ENCODE measurements around the gene ANKRD27.
"Not testable (repeated sequence)": the region's sequence is repeated elsewhere in the genome, so short reads cannot be mapped to it uniquely, and the experiment has no call there.

ANKRD27 gene

GRCh38 chr19:32674931-32675719, at the start of gene ANKRD27:
ANKRD27 (minus strand) TSS chr19:32675180; CDS start chr19:32659015, 16,165 bp downstream.
- DNase-seq (ENCODE audit: low spot score), result peak; percentile 98

GRCh38 chr19:32720936-32721250, 45.9 kb upstream of the ANKRD27 start:
- no peak for DNase-seq (ENCODE audit: low spot score)

- no peak for DNase-seq (ENCODE audit: low spot score)
Observed at GRCh38 chr19:32720216-32720935, 45.4 kb upstream of the ANKRD27 start.

- no peak for DNase-seq (ENCODE audit: low spot score)
Observed at GRCh38 chr19:32719611-32720059, 44.7 kb upstream of the ANKRD27 start, which contains the start of gene TDRD12. TDRD12 (plus strand) TSS chr19:32719767; CDS start chr19:32720073, 306 bp downstream.

- DNase-seq (ENCODE audit: low spot score), result no peak
Observed at GRCh38 chr19:32718286-32718685, 43.3 kb upstream of the ANKRD27 start.

- DNase-seq (ENCODE audit: low spot score), result no peak
Observed at GRCh38 chr19:32717496-32717895, 42.5 kb upstream of the ANKRD27 start.

GRCh38 chr19:32716203-32716602, 41.2 kb upstream of the ANKRD27 start:
- not testable (repeated sequence) for DNase-seq (ENCODE audit: low spot score)

- no peak for DNase-seq (ENCODE audit: low spot score)
Observed at GRCh38 chr19:32711747-32712146, 36.8 kb upstream of the ANKRD27 start.

- DNase-seq (ENCODE audit: low spot score), result no peak
Observed at GRCh38 chr19:32709032-32709431, 34.1 kb upstream of the ANKRD27 start.

GRCh38 chr19:32708457-32708856, 33.5 kb upstream of the ANKRD27 start:
- DNase-seq (ENCODE audit: low spot score), result no peak

GRCh38 chr19:32704006-32704405, 29.0 kb upstream of the ANKRD27 start:
- DNase-seq (ENCODE audit: low spot score), result not testable (repeated sequence)

GRCh38 chr19:32702010-32702409, 27.0 kb upstream of the ANKRD27 start:
- no peak for DNase-seq (ENCODE audit: low spot score)

- not testable (repeated sequence) for DNase-seq (ENCODE audit: low spot score)
Observed at GRCh38 chr19:32700129-32700528, 25.1 kb upstream of the ANKRD27 start.

- not testable (repeated sequence) for DNase-seq (ENCODE audit: low spot score)
Observed at GRCh38 chr19:32696771-32697170, 21.8 kb upstream of the ANKRD27 start.

- not testable (repeated sequence) for DNase-seq (ENCODE audit: low spot score)
Observed at GRCh38 chr19:32695506-32695905, 20.5 kb upstream of the ANKRD27 start.

GRCh38 chr19:32694851-32695250, 19.9 kb upstream of the ANKRD27 start:
- not testable (repeated sequence) for DNase-seq (ENCODE audit: low spot score)

- DNase-seq (ENCODE audit: low spot score), result not testable (repeated sequence)
Observed at GRCh38 chr19:32694316-32694715, 19.3 kb upstream of the ANKRD27 start.

- not testable (repeated sequence) for DNase-seq (ENCODE audit: low spot score)
Observed at GRCh38 chr19:32693151-32694108, 18.4 kb upstream of the ANKRD27 start.

GRCh38 chr19:32692727-32693061, 17.7 kb upstream of the ANKRD27 start:
- DNase-seq (ENCODE audit: low spot score), result no peak

- peak; percentile 55 for DNase-seq (ENCODE audit: low spot score)
Observed at GRCh38 chr19:32691952-32692726, 17.2 kb upstream of the ANKRD27 start.

- DNase-seq (ENCODE audit: low spot score), result peak; percentile 80
Observed at GRCh38 chr19:32691291-32691951, 16.4 kb upstream of the ANKRD27 start, which contains the start of gene NUDT19. NUDT19 (plus strand) TSS chr19:32691821; CDS start chr19:32691961, 140 bp downstream.

Data from globus pallidus (tissue), 1 donor.